ENCODE measurements around the gene STK11IP. TPM values are rescaled to one million over a fixed set of nuclear protein-coding genes. Genes with fewer than 3 reads are reported as not detected.
A peak's percentile ranks its signal among the peaks of the same experiment; 100 is the strongest.

Gene STK11IP
- total RNA-seq, 3 donors from 2014 or later, result 34.6 to 42.0 (median 39.6) TPM

DNA sequence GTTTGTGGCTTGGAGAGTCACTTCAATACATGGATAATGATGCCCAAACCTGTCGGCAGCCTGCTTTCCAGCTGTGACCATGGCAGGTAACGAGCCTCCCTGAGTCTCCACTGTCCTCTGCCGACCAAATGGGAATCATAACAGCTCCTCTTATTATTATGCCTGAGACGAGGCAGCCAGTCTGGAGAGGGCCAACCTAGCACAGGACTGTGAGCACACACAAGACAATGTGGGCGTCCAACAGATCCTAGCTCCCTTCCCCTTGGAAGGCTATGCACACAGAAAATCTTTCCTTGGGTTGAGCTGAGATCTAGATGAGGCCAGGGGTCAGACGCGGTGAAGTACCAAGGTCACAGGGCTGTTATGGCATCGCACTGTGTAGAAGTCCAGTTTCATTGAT lies 28.9 kb downstream of the STK11IP start:
- H3K36me3 ChIP-seq (ENCODE audit: low read depth), result no peaks in the 10 kb centered on the region
- ATAC-seq (no peak), DNase-seq (no peak)
- no peaks in the 10 kb centered on the region for H3K9me3 ChIP-seq
- no peak overlapping the region for H3K4me3 ChIP-seq
- intact Hi-C loops (cut with DNase I, micrococcal nuclease), result no loop called here
- TF ChIP-seq, protein P1, sequence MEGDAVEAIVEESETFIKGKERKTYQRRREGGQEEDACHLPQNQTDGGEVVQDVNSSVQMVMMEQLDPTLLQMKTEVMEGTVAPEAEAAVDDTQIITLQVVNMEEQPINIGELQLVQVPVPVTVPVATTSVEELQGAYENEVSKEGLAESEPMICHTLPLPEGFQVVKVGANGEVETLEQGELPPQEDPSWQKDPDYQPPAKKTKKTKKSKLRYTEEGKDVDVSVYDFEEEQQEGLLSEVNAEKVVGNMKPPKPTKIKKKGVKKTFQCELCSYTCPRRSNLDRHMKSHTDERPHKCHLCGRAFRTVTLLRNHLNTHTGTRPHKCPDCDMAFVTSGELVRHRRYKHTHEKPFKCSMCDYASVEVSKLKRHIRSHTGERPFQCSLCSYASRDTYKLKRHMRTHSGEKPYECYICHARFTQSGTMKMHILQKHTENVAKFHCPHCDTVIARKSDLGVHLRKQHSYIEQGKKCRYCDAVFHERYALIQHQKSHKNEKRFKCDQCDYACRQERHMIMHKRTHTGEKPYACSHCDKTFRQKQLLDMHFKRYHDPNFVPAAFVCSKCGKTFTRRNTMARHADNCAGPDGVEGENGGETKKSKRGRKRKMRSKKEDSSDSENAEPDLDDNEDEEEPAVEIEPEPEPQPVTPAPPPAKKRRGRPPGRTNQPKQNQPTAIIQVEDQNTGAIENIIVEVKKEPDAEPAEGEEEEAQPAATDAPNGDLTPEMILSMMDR (IDR thresholded peaks at IDR 0.05), result no peak
- H3K4me1 ChIP-seq (ENCODE audit: low read depth), result peaks cover 7% of the 10 kb centered on the region

- peak in 1 of 3 donors; percentile 46 for DNase-seq
- TF ChIP-seq, protein P1 (IDR thresholded peaks at IDR 0.05), result no peak
- H3K4me1 ChIP-seq (ENCODE audit: low read depth), result peaks cover 7% of the 10 kb centered on the region
- no peaks in the 10 kb centered on the region for H3K9me3 ChIP-seq
- H3K4me3 ChIP-seq, result no peak within 1 kb of the TSS
- no peaks in the 10 kb centered on the region for H3K36me3 ChIP-seq (ENCODE audit: low read depth)
- intact Hi-C loops (cut with DNase I, micrococcal nuclease), result no loop called here
- ATAC-seq, result peak; percentile 57
Measured at GRCh38 chr2:219627103-219628100, 29.7 kb downstream of the STK11IP start, which contains the start of gene SLC4A3. TSS of gene SLC4A3 (plus strand) at chr2:219627630. CDS start at chr2:219627993, 363 bp downstream.

DNA sequence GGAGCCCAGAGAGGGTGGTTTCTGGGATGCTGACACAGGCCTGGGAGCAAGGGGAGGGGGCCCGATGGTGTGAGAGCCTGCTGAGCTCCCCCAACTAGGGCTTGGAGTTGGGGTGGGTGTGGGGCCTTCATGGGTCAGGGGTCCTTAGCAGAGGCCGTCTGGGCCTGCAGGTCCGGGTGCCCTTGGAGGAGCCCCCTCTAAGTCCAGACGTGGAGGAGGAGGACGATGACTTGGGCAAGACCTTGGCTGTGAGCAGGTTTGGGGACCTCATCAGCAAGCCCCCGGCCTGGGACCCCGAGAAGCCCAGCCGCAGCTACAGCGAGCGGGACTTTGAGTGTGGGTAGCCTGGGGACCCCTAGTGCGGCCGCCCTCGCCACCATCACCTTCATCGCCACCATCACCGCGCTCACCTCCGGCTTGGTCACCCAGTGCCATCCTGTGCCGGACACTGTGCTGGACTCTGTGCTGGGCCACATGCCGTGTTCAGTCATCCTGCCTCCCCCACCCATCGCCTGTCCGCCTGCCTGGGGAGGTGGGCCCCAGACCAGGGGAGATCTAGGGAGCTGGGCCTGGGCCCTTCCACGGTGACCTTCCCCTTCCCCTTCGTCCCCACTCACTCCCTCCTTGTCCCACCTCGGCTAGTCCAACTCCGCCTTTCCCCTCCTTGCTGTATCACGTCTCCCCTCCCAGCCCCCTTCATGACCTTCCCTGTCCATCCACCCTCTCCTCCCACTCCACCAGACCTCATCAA lies 30.8 kb downstream of the STK11IP start:
- ATAC-seq (no peak), DNase-seq (peak in 1 of 3 donors; percentile 9)
- Histone ChIP-seq H3K36me3 (ENCODE audit: low read depth) (no peaks in the 10 kb centered on the region), H3K4me3 (no peak overlapping the region), H3K4me1 (ENCODE audit: low read depth) (peaks cover 7% of the 10 kb centered on the region), H3K9me3 (no peaks in the 10 kb centered on the region)
- TF ChIP-seq, protein P1 (IDR thresholded peaks at IDR 0.05), result no peak
- intact Hi-C loops (cut with DNase I, micrococcal nuclease), result no loop called here

GRCh38 chr2:219628986-219629901 lies 31.6 kb downstream of the STK11IP start:
- Histone ChIP-seq H3K4me3 (no peak overlapping the region), H3K4me1 (ENCODE audit: low read depth) (peaks cover 7% of the 10 kb centered on the region), H3K36me3 (ENCODE audit: low read depth) (no peaks in the 10 kb centered on the region), H3K9me3 (no peaks in the 10 kb centered on the region)
- DNase-seq (no peak), ATAC-seq (no peak)
- intact Hi-C loops (cut with DNase I, micrococcal nuclease), result no loop called here
- TF ChIP-seq, protein P1 (IDR thresholded peaks at IDR 0.05), result no peak
